ENCODE results near the gene AUTS2. TPM values are rescaled to one million over a fixed set of nuclear protein-coding genes. Genes with fewer than 3 reads are reported as not detected.
"Not testable (repeated sequence)": the region's sequence is repeated elsewhere in the genome, so short reads cannot be mapped to it uniquely, and the experiment has no call there.

Gene AUTS2
- total and polyA plus RNA-seq, 7 experiments from 2014 or later = 0.40 to 31.7 (median 4.2) TPM

DNA sequence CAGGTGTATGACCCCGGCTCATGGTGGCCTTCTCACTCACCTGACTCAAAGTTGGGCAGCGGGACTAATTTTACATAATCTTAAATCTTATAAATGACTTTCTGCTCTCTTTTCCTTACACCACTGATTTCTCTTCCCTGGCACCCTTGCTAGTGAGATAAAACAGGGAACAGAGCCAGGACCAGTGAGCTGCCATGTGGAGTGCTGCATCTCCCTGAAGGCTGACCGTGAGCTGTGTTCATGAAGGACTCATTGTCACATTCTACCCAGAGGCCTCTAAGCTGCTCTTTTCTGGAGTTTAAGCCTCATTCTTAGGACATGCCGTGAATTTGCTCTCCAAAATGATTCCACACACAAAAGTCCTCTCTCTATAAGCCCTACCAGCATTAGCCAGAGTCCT lies 762.3 kb downstream of the AUTS2 start:
- Histone ChIP-seq H3K9me3 (ENCODE audit: control insufficient read depth in 2 of 3, low read length in 3 of 3) (no peaks in the 10 kb centered on the region), H3K27ac (ENCODE audit: low read depth, low read length) (no peak overlapping the region), H3K36me3 (ENCODE audit: control insufficient read depth in 2 of 3, insufficient read depth in 3 of 3, low read length in 3 of 3) (no peaks in the 10 kb centered on the region), H3K4me3 (ENCODE audit: low read length) (no peak overlapping the region), H3K27me3 (ENCODE audit: control insufficient read depth in 2 of 2, insufficient read depth in 2 of 2, low read length in 2 of 2) (no peaks in the 10 kb centered on the region), H3K4me1 (ENCODE audit: control insufficient read depth in 2 of 2, insufficient read depth in 2 of 2, low read length in 2 of 2) (no peaks in the 10 kb centered on the region)
- no peaks in the 10 kb centered on the region for H3K36me3 Mint-ChIP-seq
- ChIA-PET CTCF (no interaction called here), POLR2A (no interaction called here)
- DNase-seq (no peak), ATAC-seq (no peak)
- no peak overlapping the region for H3K4me3 Mint-ChIP-seq
- H3K4me1 Mint-ChIP-seq = peaks cover 0 to 14% (median 6%) of the 10 kb centered on the region in 7 donors
- intact Hi-C loops (cut with micrococcal nuclease) = no loop called here
- peaks cover 0 to 4% (median 0%) of the 10 kb centered on the region in 11 donors for H3K9me3 Mint-ChIP-seq
- H3K27me3 Mint-ChIP-seq = peaks cover 0 to 7% (median under 1%) of the 10 kb centered on the region in 5 donors
- no peak overlapping the region for H3K27ac Mint-ChIP-seq

- POLR2A ChIA-PET = no interaction called here
- peaks cover 0 to 8% (median 2%) of the 10 kb centered on the region in 11 donors for H3K9me3 Mint-ChIP-seq
- peaks cover 0 to 9% (median 3%) of the 10 kb centered on the region in 5 donors for H3K27me3 Mint-ChIP-seq
- Histone ChIP-seq H3K27ac (ENCODE audit: low read depth, low read length) (no peak overlapping the region), H3K27me3 (ENCODE audit: control insufficient read depth in 2 of 2, insufficient read depth in 2 of 2, low read length in 2 of 2) (no peaks in the 10 kb centered on the region), H3K36me3 (ENCODE audit: control insufficient read depth in 2 of 3, insufficient read depth in 3 of 3, low read length in 3 of 3) (no peaks in the 10 kb centered on the region), H3K4me3 (ENCODE audit: low read length) (no peak overlapping the region), H3K4me1 (ENCODE audit: control insufficient read depth in 2 of 2, insufficient read depth in 2 of 2, low read length in 2 of 2) (no peaks in the 10 kb centered on the region), H3K9me3 (ENCODE audit: control insufficient read depth in 2 of 3, low read length in 3 of 3) (no peaks in the 10 kb centered on the region)
- peak overlapping the region in 1 of 10 donors; percentile 8 for H3K4me3 Mint-ChIP-seq
- intact Hi-C loops (cut with micrococcal nuclease) = no loop called here
- H3K27ac Mint-ChIP-seq = no peak overlapping the region
- DNase-seq (peak in 2 of 9 donors; percentile 0 to 22), ATAC-seq (no peak)
- H3K36me3 Mint-ChIP-seq = peaks cover 0 to 6% (median 0%) of the 10 kb centered on the region in 5 donors
- CTCF ChIA-PET = no interaction called here
- H3K4me1 Mint-ChIP-seq = peaks cover 0 to 14% (median 6%) of the 10 kb centered on the region in 7 donors
Measured at GRCh38 chr7:70361821-70362220, 763.5 kb downstream of the AUTS2 start.

- POLR2A ChIA-PET; DNase-seq; H3K9me3 Mint-ChIP-seq; CTCF ChIA-PET; H3K36me3 ChIP-seq (ENCODE audit: control insufficient read depth in 2 of 3, insufficient read depth in 3 of 3, low read length in 3 of 3); H3K4me1 ChIP-seq (ENCODE audit: control insufficient read depth in 2 of 2, insufficient read depth in 2 of 2, low read length in 2 of 2); H3K4me3 ChIP-seq (ENCODE audit: low read length); H3K36me3 Mint-ChIP-seq; H3K27ac Mint-ChIP-seq; H3K27ac ChIP-seq (ENCODE audit: low read depth, low read length); ATAC-seq; H3K4me3 Mint-ChIP-seq; H3K27me3 Mint-ChIP-seq; H3K27me3 ChIP-seq (ENCODE audit: control insufficient read depth in 2 of 2, insufficient read depth in 2 of 2, low read length in 2 of 2); intact Hi-C loops (cut with micrococcal nuclease); H3K9me3 ChIP-seq (ENCODE audit: control insufficient read depth in 2 of 3, low read length in 3 of 3): not testable (repeated sequence)
- peaks cover 0 to 14% (median 6%) of the 10 kb centered on the region in 7 donors for H3K4me1 Mint-ChIP-seq
Measured at GRCh38 chr7:70364393-70364792, 766.1 kb downstream of the AUTS2 start.

GRCh38 chr7:70371652-70372051 lies 773.4 kb downstream of the AUTS2 start:
- H3K36me3 ChIP-seq (ENCODE audit: control insufficient read depth in 2 of 3, insufficient read depth in 3 of 3, low read length in 3 of 3) = no peaks in the 10 kb centered on the region
- ChIA-PET POLR2A (no interaction called here), CTCF (no interaction called here)
- H3K4me3 ChIP-seq (ENCODE audit: low read length) = no peak overlapping the region
- DNase-seq (no peak), ATAC-seq (no peak)
- no peaks in the 10 kb centered on the region for H3K4me1 Mint-ChIP-seq
- H3K27ac ChIP-seq (ENCODE audit: low read depth, low read length) = no peak overlapping the region
- H3K36me3 Mint-ChIP-seq = no peaks in the 10 kb centered on the region
- intact Hi-C loops (cut with micrococcal nuclease) = no loop called here
- H3K4me1 ChIP-seq (ENCODE audit: control insufficient read depth in 2 of 2, insufficient read depth in 2 of 2, low read length in 2 of 2) = no peaks in the 10 kb centered on the region
- H3K27me3 ChIP-seq (ENCODE audit: control insufficient read depth in 2 of 2, insufficient read depth in 2 of 2, low read length in 2 of 2) = no peaks in the 10 kb centered on the region
- peaks cover 0 to under 1% (median 0%) of the 10 kb centered on the region in 5 donors for H3K27me3 Mint-ChIP-seq
- no peak overlapping the region for H3K4me3 Mint-ChIP-seq
- no peaks in the 10 kb centered on the region for H3K9me3 ChIP-seq (ENCODE audit: control insufficient read depth in 2 of 3, low read length in 3 of 3)
- H3K9me3 Mint-ChIP-seq = peaks cover 0 to 4% (median 0%) of the 10 kb centered on the region in 11 donors
- no peak overlapping the region for H3K27ac Mint-ChIP-seq

DNA sequence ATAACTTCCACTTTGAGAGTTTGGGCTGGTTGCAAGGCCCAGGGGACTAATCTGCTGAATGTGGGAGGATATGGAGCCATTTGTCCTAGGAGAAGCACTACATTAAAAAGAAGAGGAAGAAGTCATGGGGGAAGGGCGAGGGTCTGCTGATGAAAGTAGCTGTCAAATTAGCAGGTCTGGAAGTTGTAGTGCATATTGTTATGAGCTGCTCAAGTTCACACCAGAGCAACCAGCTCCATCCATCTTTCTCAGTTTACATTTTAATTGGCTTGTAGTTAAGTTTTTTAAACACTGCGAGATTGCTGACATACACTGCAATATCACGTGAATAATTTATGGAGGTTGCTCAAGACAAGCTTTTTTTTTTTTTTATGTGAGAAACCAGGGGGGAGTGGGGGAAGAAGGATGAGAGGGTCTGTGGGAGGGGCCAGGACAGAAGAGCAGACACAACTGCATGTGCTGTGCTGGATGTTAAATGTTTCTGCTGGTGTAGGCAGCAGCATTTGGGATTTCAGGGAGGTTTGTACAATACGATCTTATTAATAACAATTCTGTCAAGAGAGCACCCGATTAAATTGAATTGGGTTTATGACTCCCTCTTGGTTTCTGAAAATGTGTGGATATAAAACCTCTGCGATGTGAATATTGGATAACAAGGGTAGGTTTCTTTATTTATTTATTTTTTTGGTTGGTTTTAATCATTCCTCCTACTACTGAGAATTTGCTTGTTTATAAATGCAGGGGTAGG lies 774.7 kb downstream of the AUTS2 start:
- Mint-ChIP-seq H3K4me3 (no peak overlapping the region), H3K4me1 (no peaks in the 10 kb centered on the region), H3K27ac (no peak overlapping the region), H3K27me3 (no peaks in the 10 kb centered on the region), H3K36me3 (no peaks in the 10 kb centered on the region), H3K9me3 (peaks cover 0 to 3% (median 0%) of the 10 kb centered on the region in 11 donors)
- Histone ChIP-seq H3K4me3 (ENCODE audit: low read length) (no peak overlapping the region), H3K4me1 (ENCODE audit: control insufficient read depth in 2 of 2, insufficient read depth in 2 of 2, low read length in 2 of 2) (no peaks in the 10 kb centered on the region), H3K9me3 (ENCODE audit: control insufficient read depth in 2 of 3, low read length in 3 of 3) (no peaks in the 10 kb centered on the region), H3K27ac (ENCODE audit: low read depth, low read length) (no peak overlapping the region), H3K36me3 (ENCODE audit: control insufficient read depth in 2 of 3, insufficient read depth in 3 of 3, low read length in 3 of 3) (no peaks in the 10 kb centered on the region), H3K27me3 (ENCODE audit: control insufficient read depth in 2 of 2, insufficient read depth in 2 of 2, low read length in 2 of 2) (no peaks in the 10 kb centered on the region)
- CTCF ChIA-PET = no interaction called here
- intact Hi-C loops (cut with micrococcal nuclease) = no loop called here
- POLR2A ChIA-PET = interaction anchor here (0.6 kb wide), 1 partner anchor 149 kb away, joined by 3 read pairs; no protein-coding TSS in a partner anchor
- no peak for DNase-seq
- ATAC-seq = no peak

DNA sequence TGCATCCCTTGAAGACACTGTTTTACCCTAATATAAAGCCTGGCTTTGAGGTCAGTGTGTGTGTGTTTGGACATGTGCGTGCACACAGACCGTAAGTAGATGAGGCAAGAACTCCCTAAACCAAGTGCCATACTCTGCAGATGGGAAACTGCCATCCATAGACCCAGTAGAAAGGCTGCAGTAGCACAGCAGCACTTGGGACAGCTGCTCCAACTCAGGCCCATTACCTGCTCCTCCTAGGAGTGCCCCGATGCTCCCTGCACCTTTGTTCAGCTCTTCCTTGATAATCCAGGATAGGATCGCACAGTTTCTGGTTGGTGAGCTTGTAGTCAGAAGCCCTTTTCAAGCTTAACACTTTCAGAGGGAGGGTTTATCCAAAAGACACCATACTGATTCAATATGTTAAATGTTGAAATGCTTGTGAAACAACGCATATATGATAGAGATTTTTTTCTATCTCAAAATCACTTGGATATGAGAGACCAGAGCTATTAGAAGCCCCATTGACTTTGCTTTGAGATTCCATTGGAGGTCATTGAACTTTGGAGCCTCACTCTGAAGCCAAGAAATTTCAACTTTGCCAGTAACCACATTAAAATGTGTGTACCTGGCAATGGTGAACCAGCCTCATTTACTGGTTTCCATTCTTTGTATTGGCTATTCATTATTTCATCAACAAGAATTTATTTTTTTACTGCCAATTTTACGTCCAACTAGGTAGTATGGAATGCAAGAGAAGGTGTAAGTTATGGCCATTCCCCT lies 776.7 kb downstream of the AUTS2 start:
- DNase-seq (no peak), ATAC-seq (no peak)
- POLR2A ChIA-PET = no interaction called here
- H3K36me3 Mint-ChIP-seq = no peaks in the 10 kb centered on the region
- H3K27me3 Mint-ChIP-seq = no peaks in the 10 kb centered on the region
- H3K27ac Mint-ChIP-seq = no peak overlapping the region
- Histone ChIP-seq H3K9me3 (ENCODE audit: control insufficient read depth in 2 of 3, low read length in 3 of 3) (no peaks in the 10 kb centered on the region), H3K36me3 (ENCODE audit: control insufficient read depth in 2 of 3, insufficient read depth in 3 of 3, low read length in 3 of 3) (no peaks in the 10 kb centered on the region), H3K4me3 (ENCODE audit: low read length) (no peak overlapping the region), H3K27ac (ENCODE audit: low read depth, low read length) (no peak overlapping the region), H3K4me1 (ENCODE audit: control insufficient read depth in 2 of 2, insufficient read depth in 2 of 2, low read length in 2 of 2) (no peaks in the 10 kb centered on the region), H3K27me3 (ENCODE audit: control insufficient read depth in 2 of 2, insufficient read depth in 2 of 2, low read length in 2 of 2) (no peaks in the 10 kb centered on the region)
- H3K4me1 Mint-ChIP-seq = no peaks in the 10 kb centered on the region
- CTCF ChIA-PET = no interaction called here
- intact Hi-C loops (cut with micrococcal nuclease) = no loop called here
- no peak overlapping the region for H3K4me3 Mint-ChIP-seq
- peaks cover 0 to 3% (median 0%) of the 10 kb centered on the region in 11 donors for H3K9me3 Mint-ChIP-seq

Data from naive thymus-derived CD4-positive, alpha-beta T cell (primary cell).